GM18520 (cell line): Measurements from ENCODE around the gene ESR2.
"Not testable (repeated sequence)": the region's sequence is repeated elsewhere in the genome, so short reads cannot be mapped to it uniquely, and the experiment has no call there.

Experiments used
- ATAC-seq: cut with Tn5 transposase; IDR thresholded peaks from one replicate; pipeline ENCODE4 v1.9.1; 2021; ENCODE audit not compliant: unreplicated experiment

ESR2 gene

GRCh38 chr14:64293976-64294671, at the start of gene ESR2:
TSS of gene ESR2 (minus strand) at chr14:64294371. CDS start at chr14:64282985, 11,386 bp downstream.
- peak; percentile 14 for ATAC-seq

- no peak for ATAC-seq
These were observed 46.5 kb upstream of the ESR2 start for GRCh38 chr14:64340560-64341196.

GRCh38 chr14:64338616-64339316, 44.6 kb upstream of the ESR2 start:
- peak; percentile 92 for ATAC-seq

- ATAC-seq, result peak; percentile 26
These were observed 43.9 kb upstream of the ESR2 start for GRCh38 chr14:64337888-64338615.

GRCh38 chr14:64329149-64329548, 35.0 kb upstream of the ESR2 start:
- ATAC-seq, result no peak

- no peak for ATAC-seq
These were observed 32.3 kb upstream of the ESR2 start for GRCh38 chr14:64326502-64326901.

- ATAC-seq, result no peak
These were observed 30.7 kb upstream of the ESR2 start for GRCh38 chr14:64324895-64325294.

GRCh38 chr14:64324461-64324860, 30.3 kb upstream of the ESR2 start:
- no peak for ATAC-seq

- ATAC-seq, result not testable (repeated sequence)
These were observed 26.2 kb upstream of the ESR2 start for GRCh38 chr14:64320362-64320761.

- ATAC-seq, result not testable (repeated sequence)
These were observed 24.5 kb upstream of the ESR2 start for GRCh38 chr14:64318695-64319094.

- no peak for ATAC-seq
These were observed 9.3 kb upstream of the ESR2 start for GRCh38 chr14:64303471-64303917.

GRCh38 chr14:64298773-64299172, 4.6 kb upstream of the ESR2 start:
- ATAC-seq, result no peak

- ATAC-seq, result no peak
These were observed 2.4 kb upstream of the ESR2 start for GRCh38 chr14:64296561-64296960.

GRCh38 chr14:64294672-64295413, 672 bp upstream of the ESR2 start:
- peak; percentile 52 for ATAC-seq

GRCh38 chr14:64292197-64292596, 2.0 kb downstream of the ESR2 start:
- no peak for ATAC-seq

- no peak for ATAC-seq
These were observed 4.6 kb downstream of the ESR2 start for GRCh38 chr14:64289571-64289970.

- no peak for ATAC-seq
These were observed 12.4 kb downstream of the ESR2 start for GRCh38 chr14:64281805-64282204.

- no peak for ATAC-seq
These were observed 14.2 kb downstream of the ESR2 start for GRCh38 chr14:64279704-64280668.

GRCh38 chr14:64278458-64278857, 15.7 kb downstream of the ESR2 start:
- no peak for ATAC-seq
